ENCODE measurements around the gene TMX4.
"Not testable (repeated sequence)": the region's sequence is repeated elsewhere in the genome, so short reads cannot be mapped to it uniquely, and the experiment has no call there.

Gene TMX4

GRCh38 chr20:8019246-8019997, at the start of gene TMX4:
TMX4 (minus strand) TSS chr20:8019761; CDS start chr20:8019613, 148 bp downstream.
- peak; percentile 96 for DNase-seq

- DNase-seq = no peak
Observed at GRCh38 chr20:8067082-8067481, 47.5 kb upstream of the TMX4 start.

GRCh38 chr20:8066662-8067061, 47.1 kb upstream of the TMX4 start:
- DNase-seq = no peak

GRCh38 chr20:8065691-8066090, 46.1 kb upstream of the TMX4 start:
- DNase-seq = no peak

- DNase-seq = no peak
Observed at GRCh38 chr20:8062756-8063155, 43.2 kb upstream of the TMX4 start.

GRCh38 chr20:8061861-8062518, 42.4 kb upstream of the TMX4 start:
- DNase-seq = no peak

- DNase-seq = no peak
Observed at GRCh38 chr20:8060977-8061376, 41.4 kb upstream of the TMX4 start.

GRCh38 chr20:8057871-8058270, 38.3 kb upstream of the TMX4 start:
- no peak for DNase-seq

- DNase-seq = no peak
Observed at GRCh38 chr20:8055096-8055495, 35.5 kb upstream of the TMX4 start.

- no peak for DNase-seq
Observed at GRCh38 chr20:8050157-8050837, 30.7 kb upstream of the TMX4 start.

- DNase-seq = no peak
Observed at GRCh38 chr20:8049310-8049709, 29.7 kb upstream of the TMX4 start.

- no peak for DNase-seq
Observed at GRCh38 chr20:8045946-8046345, 26.4 kb upstream of the TMX4 start.

GRCh38 chr20:8043687-8044282, 24.2 kb upstream of the TMX4 start:
- peak; percentile 13 for DNase-seq

GRCh38 chr20:8039042-8039441, 19.5 kb upstream of the TMX4 start:
- DNase-seq = no peak

GRCh38 chr20:8036771-8037170, 17.2 kb upstream of the TMX4 start:
- no peak for DNase-seq

- DNase-seq = no peak
Observed at GRCh38 chr20:8033151-8033841, 13.7 kb upstream of the TMX4 start.

- DNase-seq = no peak
Observed at GRCh38 chr20:8032499-8032898, 12.9 kb upstream of the TMX4 start.

GRCh38 chr20:8031539-8031938, 12.0 kb upstream of the TMX4 start:
- not testable (repeated sequence) for DNase-seq

- DNase-seq = no peak
Observed at GRCh38 chr20:8021541-8022269, 2.1 kb upstream of the TMX4 start.

- no peak for DNase-seq
Observed at GRCh38 chr20:8020314-8021079, 936 bp upstream of the TMX4 start.

GRCh38 chr20:8019998-8020247, 362 bp upstream of the TMX4 start:
- no peak for DNase-seq

GRCh38 chr20:8018958-8019245, 659 bp downstream of the TMX4 start:
- peak; percentile 72 for DNase-seq

Data from stimulated activated CD4-positive, alpha-beta T cell treated with anti-CD3 and anti-CD28 coated beads, Interleukin-15, amount 100 ng/mL, for 24 hours (primary cell).